H1 (cell line): ENCODE data around the gene AKT1. TPM values are rescaled to one million over a fixed set of nuclear protein-coding genes. Genes with fewer than 3 reads are reported as not detected.

Experiments
- CTCF ChIA-PET: fragments of 300-600 bp; sonication (Branson Sonifier 250); formaldehyde crosslinking; loops from one replicate; lab custom pipeline; 2021; ENCODE audit not compliant: partially characterized antibody; lab: Charles Lee
- POLR2A ChIA-PET: fragments of 300-600 bp; sonication (Branson Sonifier 250); formaldehyde crosslinking; loops from one replicate; lab custom pipeline; 2021; ENCODE audit warnings: inconsistent platforms; ENCODE audit not compliant: partially characterized antibody; lab: Charles Lee
- DNase-seq, 2 experiments: peaks; one replicate each; pipeline versions ENCODE4 v3.0.0 to v3.0.0-alpha.2; 2010 to 2022; ENCODE audit warnings: low spot score in 2 of 2, low read depth in 1 of 2, mixed read lengths in 1 of 2
- FAIRE-seq: peaks from 2 replicates; lab custom pipeline; 2011; peaks lifted over from hg19 to GRCh38; lab: Jason Lieb, UNC
- H2AFZ ChIP-seq: 2 replicates; pipeline ENCODE4 v1.8.1; 2012; ENCODE audit warnings: low read length, inconsistent platforms
- H2AK5ac ChIP-seq: 2 replicates; pipeline ENCODE4 v1.6.1; 2013; ENCODE audit warnings: low read depth, low read length
- H2BK120ac ChIP-seq: replicated peaks from 2 replicates; pipeline ENCODE3; 2013; ENCODE audit warnings: low read depth, low read length, inconsistent platforms
- H2BK12ac ChIP-seq: 2 replicates; pipeline ENCODE4 v1.6.1; 2013; ENCODE audit warnings: low read depth, low read length
- H2BK15ac ChIP-seq: 2 replicates; pipeline ENCODE4 v1.6.1; 2013; ENCODE audit warnings: low read length
- H2BK20ac ChIP-seq: 2 replicates; pipeline ENCODE4 v1.6.1; 2013; ENCODE audit warnings: low read length
- H2BK5ac ChIP-seq: 2 replicates; pipeline ENCODE4 v1.6.1; 2013; ENCODE audit warnings: low read depth, low read length
- H3K14ac ChIP-seq: 2 replicates; pipeline ENCODE4 v1.6.1; 2013; ENCODE audit warnings: inconsistent platforms; ENCODE audit not compliant: insufficient read length
- H3K18ac ChIP-seq: 2 replicates; pipeline ENCODE4 v1.6.1; 2013; ENCODE audit warnings: low read length; ENCODE audit errors: extremely low read depth
- H3K23ac ChIP-seq: 2 replicates; pipeline ENCODE4 v1.6.1; 2013; ENCODE audit warnings: inconsistent platforms; ENCODE audit not compliant: insufficient read length
- H3K23me2 ChIP-seq: 2 replicates; pipeline ENCODE4 v1.6.1; 2013; ENCODE audit warnings: low read depth, low read length
- H3K27ac ChIP-seq: 2 replicates; pipeline ENCODE4 v1.6.1; 2011; ENCODE audit warnings: low read depth, low read length, inconsistent platforms
- H3K27me3 ChIP-seq, 4 experiments: replicated peaks in 1 of 4; 1 replicate in 1 of 4; 2 replicates in 3 of 4; pipeline versions ENCODE4 v1.6.1 to v1.8.1; 2011 to 2013; ENCODE audit warnings: low read length in 3 of 4, mild to moderate bottlenecking in 3 of 4, inconsistent platforms in 2 of 4, mixed read lengths in 2 of 4, moderate library complexity in 1 of 4; ENCODE audit not compliant: control insufficient read depth in 3 of 4, insufficient read depth in 3 of 4; ENCODE audit errors: extremely low read depth in 1 of 4
- H3K36me3 ChIP-seq, 4 experiments: 2 replicates each; pipeline versions ENCODE4 v1.6.1 to v1.8.1; 2011 to 2013; ENCODE audit warnings: mild to moderate bottlenecking in 4 of 4, low read length in 3 of 4, moderate library complexity in 2 of 4, control low read depth in 1 of 4, inconsistent platforms in 1 of 4; ENCODE audit not compliant: insufficient read depth in 4 of 4, control insufficient read depth in 2 of 4
- H3K4ac ChIP-seq: replicated peaks from 2 replicates; pipeline ENCODE3; 2013; ENCODE audit warnings: low read length, low read depth, mixed read lengths, inconsistent platforms; ENCODE audit not compliant: insufficient read length
- H3K4me1 ChIP-seq, 4 experiments: replicated peaks in 1 of 4; 1 replicate in 1 of 4; 2 replicates in 3 of 4; pipeline versions ENCODE4 v1.6.1 to v1.8.1; 2011 to 2013; ENCODE audit warnings: low read length in 3 of 4, inconsistent platforms in 2 of 4, mixed read lengths in 1 of 4; ENCODE audit not compliant: insufficient read depth in 4 of 4, control insufficient read depth in 3 of 4
- H3K4me2 ChIP-seq, 2 experiments: 2 replicates each; pipeline versions ENCODE4 v1.6.1 to v1.8.1; 2011 to 2013; ENCODE audit warnings: low read depth in 2 of 2, low read length in 2 of 2, control low read depth in 1 of 2, inconsistent platforms in 1 of 2, mild to moderate bottlenecking in 1 of 2; ENCODE audit not compliant: insufficient read depth in 1 of 2
- H3K4me3 ChIP-seq, 4 experiments: fragments of 200-600, 300-600 bp in 1 of 4; sonication (generic), shearing (Covaris generic), sonication (Bioruptor Twin) in 1 of 4; 2 replicates each; pipeline versions ENCODE4 v1.5.1 to v1.8.1; 2011 to 2016; ENCODE audit warnings: low read length in 4 of 4, low read depth in 3 of 4, control low read depth in 2 of 4, inconsistent platforms in 2 of 4, mild to moderate bottlenecking in 2 of 4, mixed read lengths in 1 of 4, moderate library complexity in 1 of 4; ENCODE audit not compliant: insufficient read depth in 2 of 4; ENCODE audit errors: extremely low read depth in 1 of 4
- H3K56ac ChIP-seq: replicated peaks from 2 replicates; pipeline ENCODE3; 2013; ENCODE audit warnings: low read depth, mild to moderate bottlenecking, mixed read lengths, low read length, inconsistent platforms; ENCODE audit not compliant: insufficient read length
- H3K79me1 ChIP-seq: 2 replicates; pipeline ENCODE4 v1.6.1; 2013; ENCODE audit warnings: low read depth, low read length, control low read depth
- H3K79me2 ChIP-seq, 2 experiments: 2 replicates each; pipeline versions ENCODE4 v1.6.1 to v1.8.1; 2012 to 2013; ENCODE audit warnings: low read length in 2 of 2, mild to moderate bottlenecking in 2 of 2, inconsistent platforms in 1 of 2; ENCODE audit not compliant: insufficient read depth in 2 of 2, control insufficient read depth in 1 of 2
- H3K9ac ChIP-seq, 4 experiments: replicated peaks in 1 of 4; 1 replicate in 1 of 4; 2 replicates in 3 of 4; pipeline versions ENCODE4 v1.6.1 to v1.8.1; 2011 to 2013; ENCODE audit warnings: low read depth in 3 of 4, low read length in 3 of 4, control low read depth in 2 of 4, mild to moderate bottlenecking in 2 of 4, moderate library complexity in 2 of 4, inconsistent platforms in 1 of 4; ENCODE audit errors: extremely low read depth in 1 of 4
- H3K9me3 ChIP-seq, 2 experiments: 2 replicates each; pipeline versions ENCODE4 v1.6.1 to v1.8.1; 2012 to 2013; ENCODE audit warnings: mild to moderate bottlenecking in 2 of 2, moderate library complexity in 2 of 2, control low read depth in 1 of 2, inconsistent platforms in 1 of 2, low read depth in 1 of 2, low read length in 1 of 2, mixed read lengths in 1 of 2; ENCODE audit not compliant: insufficient read depth in 2 of 2
- H4K20me1 ChIP-seq, 2 experiments: replicated peaks in 1 of 2; 2 replicates each; pipeline versions ENCODE3 to v1.8.1; 2011 to 2013; ENCODE audit warnings: inconsistent platforms in 2 of 2, low read length in 2 of 2, mild to moderate bottlenecking in 1 of 2; ENCODE audit not compliant: insufficient read depth in 2 of 2, control insufficient read depth in 1 of 2
- H4K5ac ChIP-seq: 2 replicates; pipeline ENCODE4 v1.6.1; 2013; ENCODE audit warnings: low read length, low read depth, mixed read lengths, inconsistent platforms; ENCODE audit not compliant: insufficient read length
- H4K8ac ChIP-seq: 2 replicates; pipeline ENCODE4 v1.8.0; 2013; ENCODE audit warnings: mild to moderate bottlenecking, moderate library complexity, low read length, inconsistent platforms; ENCODE audit not compliant: insufficient read depth; ENCODE audit errors: extremely low read depth
- H4K91ac ChIP-seq: replicated peaks from 2 replicates; pipeline ENCODE3; 2013; ENCODE audit warnings: low read length, mixed read lengths, inconsistent platforms; ENCODE audit not compliant: insufficient read length
- ASH2L ChIP-seq: fragments of 200-600, 300-600 bp; sonication (generic); IDR thresholded peaks from one replicate; pipeline ENCODE4 v1.7.1; 2017; ENCODE audit warnings: low read length
- BRCA1 ChIP-seq: IDR thresholded peaks from 2 replicates; pipeline ENCODE4 v1.6.1; 2012; ENCODE audit warnings: low read depth, low read length, improper control_type of control experiment
- EGR1 ChIP-seq: IDR thresholded peaks from 2 replicates; pipeline ENCODE4 v1.6.1; 2011; ENCODE audit warnings: low read depth, low read length, borderline replicate concordance
- GTF2F1 ChIP-seq: IDR thresholded peaks from 2 replicates; pipeline ENCODE4 v1.6.1; 2012; ENCODE audit warnings: low read depth, low read length, improper control_type of control experiment, borderline replicate concordance
- KDM5A ChIP-seq: fragments of 200-600 bp; IDR thresholded peaks from 2 replicates; pipeline ENCODE4 v1.7.1; 2012; ENCODE audit warnings: mild to moderate bottlenecking, low read length, inconsistent platforms, mixed read lengths
- MAFK ChIP-seq: IDR thresholded peaks from 2 replicates; pipeline ENCODE4 v1.6.1; 2012; ENCODE audit warnings: low read depth, mild to moderate bottlenecking, improper control_type of control experiment, low read length
- PHF8 ChIP-seq: fragments of 200-600 bp; sonication (generic); conservative IDR thresholded peaks from 2 replicates; pipeline ENCODE4 v1.7.1; 2012; ENCODE audit warnings: low read depth, mild to moderate bottlenecking, inconsistent platforms, low read length, moderate library complexity
- POLR2AphosphoS5 ChIP-seq: IDR thresholded peaks from 2 replicates; pipeline ENCODE4 v1.6.1; 2011; ENCODE audit warnings: low read depth, low read length
- TAF1 ChIP-seq: IDR thresholded peaks from 2 replicates; pipeline ENCODE4 v1.6.1; 2011; ENCODE audit warnings: mild to moderate bottlenecking, low read depth, low read length
- WGBS, 2 experiments: shearing (Covaris generic) in 1 of 2; methylation state at CpG; one replicate each; pipeline versions ENCODE4 v1.1.6 to v1.1.7; 2013 to 2015; ENCODE audit warnings: low lambda C conversion rate in 2 of 2, mixed read lengths in 2 of 2, inconsistent platforms in 1 of 2, low coverage in 1 of 2, missing lambda C conversion rate in 1 of 2; ENCODE audit not compliant: insufficient replicate concordance in 2 of 2, insufficient coverage in 1 of 2, insufficient read length in 1 of 2; ENCODE audit errors: extremely low coverage in 1 of 2, missing lambda C conversion rate in 1 of 2; 5-methylcytosine and 5-hydroxymethylcytosine counted together
- polyA plus RNA-seq, 7 experiments: library from polyadenylated mRNA; depleted of rRNA in 3 of 7; stranded (reverse) in 5 of 7; unstranded in 2 of 7; fragments of >200 nt in 5 of 7; fragments of 200-250 nt in 2 of 7; gene quantifications; 1 replicate in 5 of 7; 2 replicates in 1 of 7; 4 replicates in 1 of 7; pipeline versions ENCODE4 v1.2.1 to v1.2.3, GENCODE V29; 2011 to 2013; ENCODE audit warnings: missing spikeins in 2 of 7, mixed read lengths in 2 of 7
- total RNA-seq: library from RNA; stranded (reverse); fragmentation: NEBNext Ultra II Directional; extraction: Animal tissue kit (Norgen Biotek cat#: 25700); gene quantifications from 2 replicates; pipeline ENCODE4 v1.2.1, GENCODE V29; 2021

Gene AKT1
- total and polyA plus RNA-seq, 2 of the 8 experiments (the other 6 are each of a cell fraction or from before 2014, with no cell fraction given): 68.1 to 71.5 TPM

DNA sequence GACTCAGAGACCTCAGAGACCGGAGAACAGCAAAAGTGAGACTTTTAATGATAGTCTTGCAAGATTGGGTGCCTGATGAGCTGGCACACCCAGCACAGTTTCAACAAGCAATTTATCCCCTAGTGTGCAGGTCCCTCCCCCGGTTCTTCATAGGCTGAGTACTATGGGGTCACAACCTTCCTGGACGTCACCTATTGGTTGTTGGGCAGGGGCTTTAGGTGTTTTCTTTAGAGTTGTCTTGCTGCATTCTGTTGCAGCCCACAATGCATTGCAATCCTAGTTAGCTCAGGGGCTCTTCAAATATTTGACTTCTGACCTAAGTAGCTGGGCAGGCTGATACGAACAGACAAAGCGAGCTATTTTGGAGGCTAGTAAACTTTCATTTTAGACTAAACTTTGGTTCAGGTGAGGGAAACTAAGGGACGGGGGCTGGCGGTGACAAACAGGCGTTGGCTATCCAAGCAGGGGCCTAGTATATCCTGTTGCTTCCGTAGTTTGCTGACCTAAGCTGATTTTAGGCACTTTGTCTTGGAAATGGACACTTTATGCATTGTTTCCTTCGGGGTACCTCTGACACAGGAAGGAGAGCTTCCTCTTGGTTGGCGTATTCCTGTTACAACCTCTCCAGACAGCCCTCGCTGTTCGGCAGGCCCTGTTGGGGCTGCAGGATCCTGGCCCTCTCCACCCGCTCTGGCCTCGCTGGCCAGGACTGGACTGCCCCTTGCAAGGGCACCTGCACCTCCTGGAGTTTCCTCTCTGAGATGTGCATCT lies 28.5 kb downstream of the AKT1 start:
- H2AK5ac ChIP-seq: no peak overlapping the region
- H3K36me3 ChIP-seq: peaks cover 0 to 12% (median 9%) of the 10 kb centered on the region in 4 experiments; a peak in 6 of 8 replicates
- H3K4me2 ChIP-seq: peak overlapping the region in 1 of 2 experiments; percentile 37; a peak in 1 of 4 replicates
- 0 out of 2 replicates have a peak overlapping the region, but pooled peaks have one; percentile 17 for H2BK12ac ChIP-seq
- no peaks in the 10 kb centered on the region for H3K27me3 ChIP-seq
- H3K9ac ChIP-seq: no peak overlapping the region
- no peak overlapping the region for H3K4ac ChIP-seq
- no peak overlapping the region for H2BK120ac ChIP-seq
- peak overlapping the region; percentile 24; the same call in 1 of the 2 replicates for H3K27ac ChIP-seq
- peaks cover 3 to 11% of the 10 kb centered on the region in 2 experiments for H4K20me1 ChIP-seq
- no peak overlapping the region for H2AFZ ChIP-seq
- no peak overlapping the region for H2BK20ac ChIP-seq
- no peak overlapping the region for H3K56ac ChIP-seq
- H2BK5ac ChIP-seq: 0 out of 2 replicates have a peak overlapping the region, but pooled peaks have one; percentile 2
- 91% methylated on average over 15 of the region's 15 CpGs; no CpG with 5 or more reads in 1 of the 2 experiments for WGBS, 2 experiments
- TF ChIP-seq BRCA1 (no peak), MAFK (0 out of 2 replicates have a peak, but pooled peaks have one; percentile 21), PHF8 (no peak), EGR1 (no peak), ASH2L (no peak), GTF2F1 (no peak), TAF1 (no peak), KDM5A (no peak), POLR2AphosphoS5 (no peak)
- no peaks in the 10 kb centered on the region for H3K79me2 ChIP-seq
- FAIRE-seq (no peak), DNase-seq (no peak)
- no peak overlapping the region for H3K14ac ChIP-seq
- no peak overlapping the region for H2BK15ac ChIP-seq
- H4K5ac ChIP-seq: no peak overlapping the region
- H4K8ac ChIP-seq: no peak overlapping the region
- H3K23ac ChIP-seq: no peak overlapping the region
- H3K79me1 ChIP-seq: no peaks in the 10 kb centered on the region
- CTCF ChIA-PET: interaction anchor here (0.6 to 7.8 kb wide), 14 partner anchors 8 to 1995 kb away, joined by 3 to 110 read pairs (median 4); partner anchors contain the start of genes AKT1 and ZBTB42
- peak overlapping the region in 2 of 4 experiments; percentile 18 to 23; a peak in 2 of 8 replicates for H3K4me3 ChIP-seq
- H3K9me3 ChIP-seq: peaks cover 11 to 13% of the 10 kb centered on the region in 2 experiments; a peak in 2 of 4 replicates
- no peaks in the 10 kb centered on the region for H3K23me2 ChIP-seq
- no peak overlapping the region for H3K18ac ChIP-seq
- no peak overlapping the region for H4K91ac ChIP-seq
- POLR2A ChIA-PET: interaction anchor here (0.8 to 2.3 kb wide), 8 partner anchors 8 to 51 kb away, joined by 3 to 13 read pairs (median 6); partner anchors contain the start of gene SIVA1
- peaks cover 0 to 11% (median 8%) of the 10 kb centered on the region in 4 experiments; a peak in 6 of 7 replicates for H3K4me1 ChIP-seq
